Hematopoietic multipotent progenitor cell treated with erythropoietin and hydrocortisone succinate and interleukin-3 and kit ligand, for 17 days (in vitro differentiated cells): ENCODE measurements around the gene ARL2BP.
"Not testable (repeated sequence)": the region's sequence is repeated elsewhere in the genome, so short reads cannot be mapped to it uniquely, and the experiment has no call there.

Experiments used
- DNase-seq: peaks from one replicate; pipeline ENCODE4 v3.0.0-alpha.2; 2015; ENCODE audit warnings: low spot score

Gene ARL2BP

GRCh38 chr16:57244767-57245471 lies at the start of gene ARL2BP:
TSS of gene ARL2BP (plus strand) at chr16:57245259. CDS start at chr16:57245368, 109 bp downstream.
- DNase-seq, result peak; percentile 97

GRCh38 chr16:57196286-57196685 lies 48.8 kb upstream of the ARL2BP start:
- DNase-seq, result no peak

GRCh38 chr16:57196753-57197152 lies 48.3 kb upstream of the ARL2BP start:
- no peak for DNase-seq

GRCh38 chr16:57200321-57200720 lies 44.7 kb upstream of the ARL2BP start:
- not testable (repeated sequence) for DNase-seq

- DNase-seq, result not testable (repeated sequence)
These were observed 44.1 kb upstream of the ARL2BP start for GRCh38 chr16:57200926-57201325.

GRCh38 chr16:57202095-57202886 lies 42.8 kb upstream of the ARL2BP start:
- DNase-seq, result no peak

- no peak for DNase-seq
These were observed 41.6 kb upstream of the ARL2BP start for GRCh38 chr16:57203451-57203850.

- no peak for DNase-seq
These were observed 40.4 kb upstream of the ARL2BP start for GRCh38 chr16:57204675-57205074.

- DNase-seq, result no peak
These were observed 36.1 kb upstream of the ARL2BP start for GRCh38 chr16:57208926-57209325.

- no peak for DNase-seq
These were observed 35.3 kb upstream of the ARL2BP start for GRCh38 chr16:57209780-57210179.

GRCh38 chr16:57213462-57213861 lies 31.6 kb upstream of the ARL2BP start:
- no peak for DNase-seq

- no peak for DNase-seq
These were observed 28.1 kb upstream of the ARL2BP start for GRCh38 chr16:57216968-57217367.

- no peak for DNase-seq
These were observed 22.0 kb upstream of the ARL2BP start for GRCh38 chr16:57223057-57223456.

GRCh38 chr16:57224651-57225335 lies 20.3 kb upstream of the ARL2BP start:
- no peak for DNase-seq

- no peak for DNase-seq
These were observed 19.1 kb upstream of the ARL2BP start for GRCh38 chr16:57225978-57226377.

GRCh38 chr16:57226701-57227621 lies 18.1 kb upstream of the ARL2BP start:
- no peak for DNase-seq

- no peak for DNase-seq
These were observed 16.0 kb upstream of the ARL2BP start for GRCh38 chr16:57229079-57229478.

GRCh38 chr16:57231821-57232350 lies 13.2 kb upstream of the ARL2BP start:
- no peak for DNase-seq

- no peak for DNase-seq
These were observed 10.9 kb upstream of the ARL2BP start for GRCh38 chr16:57233944-57234706.

- DNase-seq, result no peak
These were observed 10.4 kb upstream of the ARL2BP start for GRCh38 chr16:57234707-57235092.
